IPS-18c (cell line): ENCODE data around the gene EOMES.
"Not testable (repeated sequence)": the region's sequence is repeated elsewhere in the genome, so short reads cannot be mapped to it uniquely, and the experiment has no call there.

Source experiments
- H3K4me3 ChIP-seq: 2 replicates; pipeline ENCODE4 v1.7.0; 2013; ENCODE audit warnings: low read depth, mild to moderate bottlenecking, low read length, moderate library complexity; ENCODE audit not compliant: insufficient read depth
- H3K9me3 ChIP-seq: one replicate; pipeline ENCODE4 v1.6.1; 2013; ENCODE audit warnings: mild to moderate bottlenecking, low read length, moderate library complexity; ENCODE audit not compliant: control insufficient read depth, insufficient read depth

EOMES gene

DNA sequence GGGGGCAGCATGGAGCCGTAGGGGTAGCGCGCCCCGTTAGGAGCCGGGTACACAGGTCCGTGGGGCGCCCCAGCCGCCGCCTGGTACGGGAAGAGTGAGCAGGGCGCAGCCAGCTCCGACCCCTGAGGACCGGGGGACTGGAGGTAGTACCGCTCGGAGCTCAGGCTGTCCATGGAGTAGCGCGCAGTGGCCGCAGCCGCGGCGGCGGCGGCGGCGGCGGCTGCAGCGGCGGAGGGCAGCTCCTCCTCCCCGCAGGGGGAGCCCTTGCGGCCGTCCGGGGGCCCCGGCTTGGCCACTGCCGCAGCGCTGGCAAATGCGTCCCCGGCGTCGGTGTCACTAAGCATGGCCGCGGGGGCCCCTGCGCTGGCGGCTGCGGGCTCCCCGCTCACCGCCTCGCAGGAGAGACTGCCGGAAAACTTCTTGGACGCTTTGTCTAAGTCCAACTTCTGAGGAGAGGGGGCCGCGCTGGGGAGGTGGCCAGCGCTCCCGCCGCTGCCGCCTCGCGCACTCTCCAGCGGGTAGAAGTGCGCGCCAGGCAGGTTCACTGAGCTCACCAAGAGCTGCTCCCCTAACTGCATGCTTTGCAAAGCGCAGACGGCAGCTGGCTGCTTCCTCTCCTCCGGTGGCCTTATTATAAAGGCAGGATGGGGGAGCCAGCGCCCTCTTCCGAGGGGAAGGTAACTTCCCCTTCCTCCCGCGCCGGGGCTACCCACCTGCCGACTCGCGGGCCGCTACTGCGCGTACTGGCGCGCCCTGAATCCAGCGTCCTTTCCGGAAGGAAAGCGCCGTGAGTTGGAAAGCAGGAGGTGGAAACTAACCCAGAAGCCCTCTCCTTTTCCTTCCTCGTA, at the start of gene EOMES:
EOMES (minus strand) TSS at position 607 of the 848 bp plus-strand sequence; CDS start at position 578, 29 bp downstream.
- no peaks in the 10 kb centered on the region for H3K9me3 ChIP-seq
- H3K4me3 ChIP-seq = peak within 1 kb of the TSS; percentile 60

DNA sequence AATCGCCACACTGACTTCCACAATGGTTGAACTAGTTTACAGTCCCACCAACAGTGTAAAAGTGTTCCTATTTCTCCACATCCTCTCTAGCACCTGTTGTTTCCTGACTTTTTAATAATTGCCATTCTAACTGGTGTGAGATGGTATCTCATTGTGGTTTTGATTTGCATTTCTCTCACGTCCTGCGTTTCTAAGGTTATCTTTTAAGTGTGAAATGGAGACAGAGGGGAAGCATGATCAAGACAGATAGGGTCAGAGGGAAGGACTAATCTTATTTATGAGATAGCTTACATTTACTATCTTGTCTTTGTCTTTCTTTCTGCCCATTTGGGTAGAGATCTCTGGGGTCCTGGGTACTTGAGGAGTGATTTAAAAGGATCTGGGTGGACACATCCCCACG, 48.3 kb upstream of the EOMES start:
- not testable (repeated sequence) for H3K9me3 ChIP-seq, H3K4me3 ChIP-seq

DNA sequence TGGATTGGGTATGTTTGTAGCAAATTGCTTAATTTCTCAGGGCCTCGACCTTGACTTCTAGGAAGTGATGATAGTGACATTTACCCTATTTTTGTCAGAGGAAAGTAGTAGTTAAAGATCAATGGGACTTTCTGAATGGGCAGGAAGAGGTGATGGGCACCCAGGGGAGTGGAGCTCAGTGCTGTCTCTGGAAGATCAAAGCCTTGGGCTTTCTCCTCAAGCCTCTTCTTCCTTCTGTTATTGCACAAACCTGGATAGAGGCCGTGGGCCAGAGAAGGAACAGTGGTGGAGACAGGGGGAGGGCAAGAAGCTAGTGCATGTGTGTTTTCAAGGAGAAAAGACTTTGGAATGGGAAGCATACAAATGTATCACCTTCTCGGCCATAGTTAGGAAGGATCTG, 44.9 kb upstream of the EOMES start:
- H3K9me3 ChIP-seq = no peaks in the 10 kb centered on the region
- H3K4me3 ChIP-seq = no peak overlapping the region

DNA sequence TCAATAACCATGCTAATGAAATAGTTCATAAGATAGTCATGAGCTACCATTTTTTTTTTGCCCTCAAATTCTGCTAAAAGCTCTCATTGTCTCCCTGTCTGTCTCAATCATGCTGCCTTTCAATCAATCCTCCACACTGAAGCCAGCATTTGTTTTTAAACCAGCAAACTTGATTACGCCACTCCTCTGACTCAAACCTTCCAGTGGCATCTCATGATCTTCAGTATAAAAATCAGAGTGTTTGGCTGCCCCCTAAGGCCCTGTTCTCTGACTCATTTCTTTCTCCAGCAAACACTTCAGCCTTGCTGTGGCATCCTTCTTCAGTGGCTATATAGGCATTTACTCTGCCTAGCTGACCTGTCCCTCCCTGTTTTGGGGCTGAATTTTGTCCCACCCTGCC, 36.0 kb upstream of the EOMES start:
- Histone ChIP-seq H3K4me3 (no peak overlapping the region), H3K9me3 (no peaks in the 10 kb centered on the region)

DNA sequence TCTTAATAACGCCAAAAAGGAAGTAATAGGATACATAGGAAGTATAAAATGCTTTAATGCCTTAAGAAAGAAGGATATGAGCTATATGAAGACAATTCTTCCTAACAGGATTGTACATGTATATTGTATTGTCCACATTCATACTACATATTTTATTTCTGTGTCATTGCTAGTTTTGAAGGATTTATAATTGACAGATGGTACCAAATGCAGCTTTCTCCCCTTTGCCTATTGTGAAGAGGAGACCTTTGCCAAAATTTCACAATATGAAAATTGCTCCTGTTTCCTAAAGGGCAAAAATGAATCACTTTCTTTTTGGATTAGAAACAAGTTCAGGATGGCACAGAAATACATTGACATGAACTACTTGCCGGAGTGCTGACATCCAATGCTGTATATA, 34.8 kb upstream of the EOMES start:
- H3K9me3 ChIP-seq = no peaks in the 10 kb centered on the region
- H3K4me3 ChIP-seq = no peak overlapping the region

DNA sequence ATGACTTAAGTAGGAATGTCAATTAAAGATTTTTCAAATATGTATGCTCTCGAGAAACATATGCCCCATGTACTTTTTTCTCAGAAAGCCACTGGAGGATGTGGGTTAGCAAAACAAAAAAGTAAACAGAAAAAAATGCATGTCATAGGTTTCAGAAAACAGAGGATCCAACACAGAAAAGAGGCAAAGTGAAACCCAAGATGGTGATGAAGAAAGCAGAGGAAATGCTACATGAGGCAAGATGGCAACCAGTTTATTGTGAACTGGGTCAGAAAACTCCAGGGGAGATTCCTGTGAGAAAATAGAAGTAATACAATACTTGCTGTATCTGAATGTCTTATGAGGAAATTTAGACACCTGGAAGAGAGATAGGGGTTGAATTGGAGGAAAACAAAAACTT, 30.8 kb upstream of the EOMES start:
- Histone ChIP-seq H3K9me3 (no peaks in the 10 kb centered on the region), H3K4me3 (no peak overlapping the region)

DNA sequence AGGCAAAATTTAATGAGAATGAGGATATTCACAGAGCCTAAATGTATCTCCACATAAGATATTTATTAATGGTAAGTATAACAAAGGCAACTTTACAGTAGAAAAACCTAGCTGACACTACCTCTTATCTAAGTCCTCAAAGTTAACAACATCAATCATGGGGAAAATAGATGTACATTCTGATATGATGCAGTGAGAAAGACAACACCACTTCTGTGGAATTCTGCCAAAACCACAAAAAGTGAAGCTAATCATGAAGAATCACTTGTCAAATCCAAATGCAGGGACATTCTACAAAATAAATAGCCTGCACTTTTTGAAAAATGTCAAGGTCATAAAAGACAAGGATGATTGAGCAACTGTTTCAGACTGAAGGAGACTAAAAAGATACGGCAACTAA, 27.5 kb upstream of the EOMES start:
- H3K4me3 ChIP-seq = no peak overlapping the region
- no peaks in the 10 kb centered on the region for H3K9me3 ChIP-seq

DNA sequence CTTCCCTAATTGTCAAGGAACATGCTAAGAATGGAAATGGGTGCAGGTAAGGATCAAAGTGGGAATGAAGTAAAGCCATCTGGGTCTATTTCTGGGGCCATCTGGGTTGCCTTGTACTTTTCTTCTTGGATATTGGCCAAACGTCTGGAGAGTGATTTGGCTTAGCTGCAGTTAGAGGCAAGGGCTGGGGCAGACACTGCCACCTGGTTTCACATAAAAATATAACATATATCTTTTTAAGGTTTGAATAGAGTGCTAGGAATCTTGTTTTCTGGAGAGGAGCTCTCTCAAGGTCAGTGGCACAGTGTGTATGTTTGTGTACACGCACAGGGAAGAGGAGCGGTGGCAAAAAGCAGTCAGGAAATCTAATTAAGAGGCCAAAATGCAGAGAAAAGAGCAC, 24.7 kb upstream of the EOMES start:
- Histone ChIP-seq H3K9me3 (no peaks in the 10 kb centered on the region), H3K4me3 (no peak overlapping the region)

DNA sequence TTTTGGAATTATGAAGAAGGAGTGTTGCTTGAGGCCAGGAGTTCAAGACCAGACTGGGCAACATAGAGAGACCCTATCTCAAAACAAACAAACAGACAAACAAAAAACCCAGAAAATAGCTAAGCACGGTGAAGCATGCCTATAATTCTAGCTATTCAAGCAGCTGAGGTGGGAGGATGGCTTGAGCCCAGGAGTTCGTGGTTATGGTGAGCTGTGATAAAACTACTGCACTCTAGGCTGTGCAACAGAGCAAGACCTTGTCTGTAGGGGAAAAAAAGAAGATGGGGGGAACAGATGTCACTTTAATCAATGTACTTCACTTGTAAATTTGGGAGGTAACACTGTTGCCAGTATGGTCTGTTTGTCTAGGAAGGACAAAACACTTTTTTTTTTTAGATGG, 18.7 kb upstream of the EOMES start:
- Histone ChIP-seq H3K4me3 (no peak overlapping the region), H3K9me3 (no peaks in the 10 kb centered on the region)

DNA sequence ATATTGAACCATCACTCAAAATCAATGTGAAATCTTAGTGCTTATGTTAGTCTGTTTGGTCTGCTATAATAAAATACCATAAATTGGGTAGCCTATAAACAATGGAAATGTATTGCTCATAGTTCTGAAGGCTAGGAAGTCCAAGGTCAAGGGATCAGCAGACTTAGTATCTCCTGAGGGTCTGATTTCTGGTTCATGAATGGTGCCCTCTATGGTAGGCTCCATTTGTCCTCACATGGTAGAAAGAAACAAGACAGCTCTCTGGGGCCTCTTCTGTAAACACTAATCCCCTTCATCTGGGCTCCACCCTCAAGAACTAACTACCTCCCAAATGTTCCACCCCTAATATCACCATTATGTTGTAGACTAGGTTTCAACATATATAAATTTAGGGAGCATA, 15.0 kb upstream of the EOMES start:
- no peak overlapping the region for H3K4me3 ChIP-seq
- no peaks in the 10 kb centered on the region for H3K9me3 ChIP-seq

DNA sequence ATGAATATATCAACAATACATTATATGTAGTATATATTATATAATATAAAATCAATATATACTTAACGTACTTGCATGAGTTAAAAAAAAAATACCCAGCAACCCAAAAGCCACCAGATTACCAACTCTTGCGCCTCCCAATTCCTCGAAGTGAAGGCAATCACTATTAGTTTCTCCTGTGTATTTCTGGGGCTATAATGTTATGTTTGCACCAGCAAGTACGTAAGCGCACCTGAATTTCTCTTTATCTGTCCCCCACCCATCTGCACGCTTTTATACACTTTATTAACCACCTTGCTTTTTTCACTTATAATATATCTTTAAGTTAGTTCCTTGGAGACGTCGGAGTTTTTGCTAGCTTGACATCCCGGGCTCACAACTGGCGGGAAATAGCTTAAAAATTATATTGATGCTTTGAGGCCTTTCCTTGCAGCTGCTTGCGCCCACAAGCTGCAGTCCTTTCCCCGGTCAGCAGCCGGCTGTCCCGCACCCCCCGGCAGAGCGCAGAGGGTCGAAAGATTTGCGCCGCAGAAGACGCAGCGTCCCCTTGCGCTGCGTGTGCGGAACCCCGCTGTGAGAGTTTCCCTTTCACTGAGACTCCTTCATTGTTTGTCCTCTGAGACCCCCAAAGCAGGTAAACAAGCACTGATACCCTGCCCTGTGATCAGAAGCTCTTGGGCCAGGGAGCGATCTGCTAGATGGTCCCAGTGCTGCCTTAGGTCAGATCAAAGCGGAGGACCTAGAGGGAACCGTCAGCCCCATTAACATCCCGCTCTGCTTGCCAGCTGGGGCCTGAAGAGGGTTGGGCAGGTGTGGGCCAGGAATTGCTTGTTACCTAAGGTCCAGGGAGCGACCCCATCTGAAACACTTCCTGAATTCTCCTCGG, 8.9 kb upstream of the EOMES start:
- Histone ChIP-seq H3K9me3 (no peaks in the 10 kb centered on the region), H3K4me3 (no peak overlapping the region)

DNA sequence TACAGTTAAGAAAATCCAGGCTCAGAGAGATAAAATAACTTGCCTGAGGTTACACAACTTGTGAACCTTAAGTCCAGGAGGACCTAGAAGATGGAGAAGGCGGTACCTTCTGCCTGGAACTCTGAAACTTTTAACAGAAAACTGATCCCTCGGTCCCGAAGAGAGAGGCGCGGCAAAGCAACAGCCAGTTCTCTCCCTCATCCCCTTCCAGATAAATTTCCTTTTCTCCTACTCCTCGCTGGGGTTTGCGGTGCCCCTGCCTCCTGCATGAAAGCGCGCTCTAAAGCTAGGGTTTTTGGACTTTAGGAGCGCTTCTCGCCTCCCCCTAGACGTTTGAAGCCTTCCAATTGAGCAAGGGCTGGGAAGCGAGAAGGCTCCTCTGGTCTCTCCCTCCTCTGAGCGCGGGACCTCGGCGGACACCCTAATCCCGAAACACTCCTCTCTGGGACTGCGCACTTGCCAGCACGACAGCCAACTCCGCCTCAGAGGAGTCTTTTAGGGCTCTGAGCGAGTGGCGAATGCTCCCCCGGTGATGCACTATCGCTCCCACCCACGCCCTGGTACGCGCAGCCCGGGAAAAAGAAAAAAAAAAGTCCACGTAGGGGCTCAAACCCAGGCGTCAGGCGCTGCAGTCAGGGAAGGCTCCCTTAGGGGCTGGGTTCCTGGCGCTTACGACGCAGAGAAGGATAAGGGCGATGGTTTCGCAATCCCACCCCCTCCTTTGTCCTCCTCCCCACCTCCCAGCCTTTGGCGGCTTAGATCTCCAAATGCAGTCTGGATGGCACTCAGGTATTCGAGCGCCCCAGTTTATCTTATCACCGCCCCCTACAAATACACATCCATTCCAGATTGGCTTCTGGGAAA, 7.9 kb upstream of the EOMES start:
- H3K4me3 ChIP-seq = peak overlapping the region; percentile 40
- no peaks in the 10 kb centered on the region for H3K9me3 ChIP-seq

DNA sequence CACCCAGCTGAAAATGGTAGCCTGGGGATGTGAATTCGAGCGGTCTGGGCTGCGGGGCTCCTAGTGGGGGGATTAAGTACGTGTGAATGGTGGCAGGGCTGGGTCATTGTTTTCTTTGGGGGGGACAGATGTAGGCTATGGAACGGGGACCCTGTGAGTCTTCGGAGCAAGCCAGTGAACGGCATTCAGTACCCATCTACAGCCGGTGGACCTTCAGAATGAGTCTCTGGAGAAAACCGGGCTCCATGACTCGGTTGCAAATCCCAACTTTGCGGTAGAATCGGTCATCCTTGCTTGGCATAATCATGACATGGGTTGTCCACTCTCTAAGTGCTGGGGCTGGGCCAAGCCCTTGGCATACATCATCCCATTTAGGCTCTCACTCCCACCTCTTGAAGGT, 7.2 kb upstream of the EOMES start:
- no peak overlapping the region for H3K4me3 ChIP-seq
- H3K9me3 ChIP-seq = no peaks in the 10 kb centered on the region

DNA sequence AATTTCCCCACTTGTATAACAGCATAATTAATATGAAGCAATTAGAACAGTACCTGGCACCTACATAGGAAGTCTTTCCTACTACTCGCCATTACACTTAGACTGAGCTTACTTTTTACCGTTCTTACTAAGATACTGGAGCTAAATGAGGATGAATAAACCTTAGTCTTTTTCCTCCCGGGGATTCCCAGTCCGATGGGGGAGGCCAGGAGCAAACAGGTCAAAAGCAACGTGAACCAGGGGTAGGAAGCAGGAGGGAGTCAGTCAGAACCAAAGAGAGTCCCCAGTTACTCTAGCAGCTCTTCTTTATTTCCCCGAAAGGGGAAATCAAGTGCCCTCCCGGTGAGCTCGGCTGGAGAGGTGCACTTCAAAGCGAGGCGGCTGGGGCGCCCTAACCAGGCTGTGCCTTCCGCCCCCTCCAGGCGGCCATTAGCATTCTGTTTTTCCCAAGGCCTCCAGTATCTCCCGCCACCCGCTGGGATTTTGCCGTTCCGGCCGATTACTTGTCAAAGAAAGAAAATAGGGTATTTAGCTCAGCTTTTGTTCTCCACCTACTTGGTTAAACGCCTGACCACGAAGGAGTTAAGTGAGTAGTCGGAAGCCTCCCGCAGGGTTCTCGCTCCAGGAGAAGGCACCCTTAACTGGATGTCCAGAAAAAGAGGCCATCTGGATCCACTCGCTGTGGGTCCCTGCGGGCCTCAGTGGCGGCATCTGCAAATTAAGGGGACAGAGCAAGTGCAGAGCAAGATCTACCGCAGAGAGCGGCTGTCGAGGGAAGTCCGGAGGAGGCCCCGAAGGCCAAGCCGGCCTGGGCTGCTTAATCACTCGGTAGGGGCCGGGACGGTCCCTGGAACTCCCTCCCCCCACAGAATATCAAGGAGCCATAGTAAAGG, 6.3 kb upstream of the EOMES start:
- H3K4me3 ChIP-seq = no peak overlapping the region
- no peaks in the 10 kb centered on the region for H3K9me3 ChIP-seq

DNA sequence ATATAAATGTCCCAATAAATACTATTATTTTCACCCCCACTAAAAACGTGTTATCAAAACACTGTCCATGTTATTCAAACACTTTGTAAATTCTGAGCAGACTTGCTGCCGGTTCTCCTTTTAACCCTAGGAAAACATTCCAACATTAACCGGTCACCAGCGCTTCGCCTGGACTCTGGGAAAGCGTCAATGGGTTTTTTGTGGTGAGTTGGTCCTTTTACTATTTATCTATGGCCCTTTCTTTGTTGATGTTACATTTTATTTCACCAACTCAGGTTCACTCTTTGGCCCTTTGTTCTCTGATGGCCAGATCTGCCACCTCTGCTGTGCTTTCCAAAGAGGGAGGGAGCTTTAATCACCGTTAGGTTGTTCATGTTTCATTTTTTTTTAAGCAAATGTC, 4.1 kb upstream of the EOMES start:
- no peaks in the 10 kb centered on the region for H3K9me3 ChIP-seq
- H3K4me3 ChIP-seq = no peak overlapping the region

DNA sequence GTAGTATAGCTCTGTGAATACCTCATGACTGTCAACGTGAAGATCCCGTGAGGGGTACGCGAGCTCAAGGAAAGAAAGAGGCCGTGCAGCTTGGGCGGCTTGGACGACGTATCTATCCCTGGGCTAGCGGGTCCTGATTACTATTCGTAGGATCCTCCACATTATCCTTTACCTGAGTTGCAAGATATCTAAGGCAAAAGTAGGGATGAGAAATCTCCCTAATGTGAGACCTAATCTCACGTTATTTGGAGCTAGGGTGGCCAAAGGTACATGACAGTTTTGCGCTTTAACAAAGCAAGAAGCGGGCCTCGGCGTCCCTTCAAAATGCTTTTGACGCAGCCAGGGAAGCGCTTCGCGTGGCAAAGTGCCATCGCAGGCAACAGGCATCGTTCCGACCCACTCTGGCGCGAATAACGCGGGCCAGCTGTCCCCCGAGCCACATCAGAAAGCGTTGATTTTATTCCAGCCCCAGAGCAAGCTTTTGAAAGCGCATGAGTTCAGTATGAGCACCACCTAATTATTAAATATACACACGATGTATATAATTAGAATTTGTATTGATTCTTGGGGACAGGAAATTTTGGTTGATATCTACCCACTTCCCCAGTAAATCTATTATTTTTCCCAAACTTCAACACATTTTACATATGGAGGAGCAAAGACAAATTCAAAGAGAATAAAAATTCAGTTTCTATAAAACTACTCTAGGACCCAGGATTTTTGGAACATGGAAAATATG, 2.5 kb upstream of the EOMES start:
- Histone ChIP-seq H3K9me3 (no peaks in the 10 kb centered on the region), H3K4me3 (no peak overlapping the region)
